Measurements from ENCODE around the gene HNRNPA3. TPM values are rescaled to one million over a fixed set of nuclear protein-coding genes. Genes with fewer than 3 reads are reported as not detected.

Gene HNRNPA3
- polyA plus RNA-seq, 1 of the 3 experiments (the other 2 are of a cell fraction): 102 TPM

GRCh38 chr2:177172034-177172880, 40.3 kb upstream of the HNRNPA3 start (continued):
- no peak for TF ChIP-seq CTCF (IDR thresholded peaks at IDR 0.05)
- TF ChIP-seq RCOR1 (IDR thresholded peaks at IDR 0.05; ENCODE audit: low read length): no peak
- no peak for TF ChIP-seq GATA2 (CRISPR knock-in tag; IDR thresholded peaks at IDR 0.05)
- TF ChIP-seq ZBTB33 (IDR thresholded peaks at IDR 0.05; ENCODE audit: borderline replicate concordance, low read depth): no peak
- TF ChIP-seq TEAD4 (IDR thresholded peaks at IDR 0.05; ENCODE audit: borderline replicate concordance, insufficient read depth): peak; percentile 51; the same call in 1 of the 2 replicates
- no peak for TF ChIP-seq TAF1 (IDR thresholded peaks at IDR 0.05; ENCODE audit: borderline replicate concordance, low read depth, low read length)

GRCh38 chr2:177174486-177174885, 38.1 kb upstream of the HNRNPA3 start:
- H3K36me3 ChIP-seq (replicated peaks in 1 of 2; ENCODE audit: control insufficient read depth in 1 of 2, insufficient read depth in 2 of 2, low read length in 1 of 2): no peaks in the 10 kb centered on the region
- H3K4me2 ChIP-seq: no peak overlapping the region
- peaks cover 6% of the 10 kb centered on the region for H3F3A ChIP-seq (replicated peaks; ENCODE audit: insufficient read depth)
- POLR2A ChIA-PET: no interaction called here
- no peaks in the 10 kb centered on the region for H3K9me3 ChIP-seq
- no peak overlapping the region for H3K27ac ChIP-seq (ENCODE audit: low read depth in 2 of 2, low read length in 1 of 2)
- H4K20me1 ChIP-seq (ENCODE audit: insufficient read depth): no peaks in the 10 kb centered on the region
- no peak overlapping the region for H2AFZ ChIP-seq (ENCODE audit: low read depth)
- no peak overlapping the region for H3K9ac ChIP-seq
- DNase-seq: no peak
- CTCF ChIA-PET: interaction anchor here (5.3 kb wide), 1 partner anchor 10 kb away, joined by 34 read pairs; no protein-coding TSS in a partner anchor
- no peaks in the 10 kb centered on the region for H3K9me2 ChIP-seq
- no peak overlapping the region for H3K4me3 ChIP-seq (ENCODE audit: low read depth in 2 of 2, low read length in 1 of 2)
- no peaks in the 10 kb centered on the region for H3K79me2 ChIP-seq (ENCODE audit: insufficient read depth)
- H3K27me3 ChIP-seq (ENCODE audit: insufficient read depth): no peaks in the 10 kb centered on the region
- TF ChIP-seq GATA2 (CRISPR knock-in tag; IDR thresholded peaks at IDR 0.05) (no peak), JUND (IDR thresholded peaks at IDR 0.05) (no peak), NFIC (IDR thresholded peaks at IDR 0.05; ENCODE audit: borderline replicate concordance) (no peak), RAD21 (IDR thresholded peaks at IDR 0.05; ENCODE audit: low read length) (no peak), NRF1 (IDR thresholded peaks at IDR 0.05; ENCODE audit: low read depth, low read length) (no peak), USF1 (IDR thresholded peaks at IDR 0.05; ENCODE audit: borderline replicate concordance, low read depth) (no peak), MXI1 (IDR thresholded peaks at IDR 0.05; ENCODE audit: low read depth, low read length) (no peak), RFX5 (IDR thresholded peaks at IDR 0.05; ENCODE audit: low read length) (no peak), REST (IDR thresholded peaks at IDR 0.05; ENCODE audit: low read depth, low read length) (no peak), TEAD4 (IDR thresholded peaks at IDR 0.05; ENCODE audit: borderline replicate concordance, insufficient read depth) (no peak), YY1 (IDR thresholded peaks at IDR 0.05; ENCODE audit: low read depth) (no peak)
- peaks cover 2 to 8% of the 10 kb centered on the region in 2 experiments; a peak in 2 of 4 replicates for H3K4me1 ChIP-seq (ENCODE audit: control insufficient read depth in 1 of 2, insufficient read depth in 2 of 2, low read depth in 1 of 2, low read length in 1 of 2)
- 89% methylated on average over 4 of the region's 4 CpGs for WGBS (ENCODE audit: low lambda C conversion rate)
